Upper lobe of left lung (tissue), 6 donors: ENCODE data around the gene SPATA2L. TPM values are rescaled to one million over a fixed set of nuclear protein-coding genes. Genes with fewer than 3 reads are reported as not detected.

Source experiments
- ATAC-seq, 2 donors: fragments of 200-7000 bp; cut with Tn5 transposase; one replicate each; pipeline ENCODE4 v1.9.1; 2022; ENCODE audit warnings: mild to moderate bottlenecking in 2 of 2, moderate library complexity in 2 of 2; ENCODE audit not compliant: low FRiP score in 2 of 2
- DNase-seq, 2 donors: peaks; one replicate each; pipeline ENCODE4 v3.0.0-alpha.2; 2019 to 2020
- H3K27ac ChIP-seq, 4 donors: fragments of 200-600 bp; sonication (generic); one replicate each; pipeline ENCODE4 v1.5.1; 2016 to 2019
- H3K27me3 ChIP-seq, 4 donors: fragments of 200-600 bp; sonication (generic); one replicate each; pipeline ENCODE4 v1.5.1; 2017 to 2019
- H3K36me3 ChIP-seq, 4 donors: fragments of 200-600 bp; sonication (generic); one replicate each; pipeline ENCODE4 v1.5.1; 2016 to 2019
- H3K4me1 ChIP-seq, 4 donors: fragments of 200-600 bp; sonication (generic); one replicate each; pipeline ENCODE4 v1.5.1; 2018 to 2019
- H3K4me3 ChIP-seq, 4 donors: fragments of 200-600 bp; sonication (generic); one replicate each; pipeline ENCODE4 v1.5.1; 2017 to 2019; ENCODE audit warnings: mild to moderate bottlenecking in 2 of 4, moderate library complexity in 1 of 4
- H3K9me3 ChIP-seq, 4 donors: fragments of 200-600 bp; sonication (generic); one replicate each; pipeline ENCODE4 v1.5.1; 2018 to 2019
- CTCF ChIP-seq, 6 experiments: fragments of 450-650 bp in 4 of 6; fragments of 200-600 bp in 2 of 6; sonication (generic) in 2 of 6; IDR thresholded peaks; one replicate each; pipeline ENCODE4 v1.5.1; 2016 to 2019; ENCODE audit warnings: antibody characterized with exemption in 6 of 6
- EP300 ChIP-seq, 4 donors: sonication (generic); formaldehyde crosslinking; IDR thresholded peaks; one replicate each; pipeline ENCODE4 v1.5.1; 2017; ENCODE audit warnings: antibody characterized with exemption in 4 of 4, control low read depth in 2 of 4
- POLR2A ChIP-seq, 4 donors: fragments of 450-650 bp; IDR thresholded peaks; one replicate each; pipeline ENCODE4 v1.5.1; 2016 to 2017; ENCODE audit warnings: antibody characterized with exemption in 4 of 4, mild to moderate bottlenecking in 2 of 4
- POLR2AphosphoS5 ChIP-seq, 2 donors: sonication (generic); formaldehyde crosslinking; IDR thresholded peaks; one replicate each; pipeline ENCODE4 v1.5.1; 2017; ENCODE audit warnings: antibody characterized with exemption in 2 of 2
- WGBS, 2 donors: methylation state at CpG; one replicate each; pipeline ENCODE4 v1.1.5; 2017 to 2018; 5-methylcytosine and 5-hydroxymethylcytosine counted together
- total RNA-seq, 6 donors: library from RNA; depleted of rRNA in 4 of 6; stranded (reverse); fragments of >200 nt in 4 of 6; gene quantifications; one replicate each; pipeline versions ENCODE4 v1.1.0 to v1.2.1, GENCODE V29; 2016 to 2021
- donor health status: DM: no; HTN: no; CAD: no; lungs with moderate emphysema.
- donor health status: DM: no; HTN: yes; CAD: no; lungs with severe emphysema.

The SPATA2L gene
- total RNA-seq, 6 donors from 2014 or later: 11.5 to 49.3 (median 26.5) TPM

- no peak overlapping the region for H3K4me3 ChIP-seq
- ATAC-seq (no peak), DNase-seq (no peak)
- 89 to 93% methylated on average over 19 to 21 of the region's 21 CpGs for WGBS, 2 donors
- no peaks in the 10 kb centered on the region for H3K4me1 ChIP-seq
- TF ChIP-seq EP300 (IDR thresholded peaks at IDR 0.05) (no peak), POLR2A (IDR thresholded peaks at IDR 0.05) (no peak), POLR2AphosphoS5 (IDR thresholded peaks at IDR 0.05) (no peak), CTCF (IDR thresholded peaks at IDR 0.05) (no peak)
- no peaks in the 10 kb centered on the region for H3K27me3 ChIP-seq
- H3K27ac ChIP-seq: no peak overlapping the region
- H3K9me3 ChIP-seq: no peaks in the 10 kb centered on the region
- peaks cover 61 to 100% (median 98%) of the 10 kb centered on the region in 4 donors for H3K36me3 ChIP-seq
Observed at GRCh38 chr16:89733792-89734191, 32.3 kb upstream of the SPATA2L start.

GRCh38 chr16:89733322-89733721, 31.8 kb upstream of the SPATA2L start:
- DNase-seq (no peak), ATAC-seq (no peak)
- Histone ChIP-seq H3K36me3 (peaks cover 58 to 98% (median 95%) of the 10 kb centered on the region in 4 donors), H3K27ac (no peak overlapping the region), H3K27me3 (no peaks in the 10 kb centered on the region), H3K4me3 (no peak overlapping the region), H3K4me1 (no peaks in the 10 kb centered on the region), H3K9me3 (no peaks in the 10 kb centered on the region)
- TF ChIP-seq POLR2A (IDR thresholded peaks at IDR 0.05) (no peak), EP300 (IDR thresholded peaks at IDR 0.05) (no peak), POLR2AphosphoS5 (IDR thresholded peaks at IDR 0.05) (no peak), CTCF (IDR thresholded peaks at IDR 0.05) (no peak)
- WGBS, 2 donors: 82 to 92% methylated on average over 10 to 17 of the region's 17 CpGs

GRCh38 chr16:89732918-89733242, 31.4 kb upstream of the SPATA2L start:
- no peaks in the 10 kb centered on the region for H3K4me1 ChIP-seq
- no peaks in the 10 kb centered on the region for H3K27me3 ChIP-seq
- H3K9me3 ChIP-seq: no peaks in the 10 kb centered on the region
- DNase-seq (no peak), ATAC-seq (no peak)
- 95 to 97% methylated on average over 8 to 9 of the region's 9 CpGs for WGBS, 2 donors
- H3K27ac ChIP-seq: no peak overlapping the region
- no peak overlapping the region for H3K4me3 ChIP-seq
- no peak for TF ChIP-seq POLR2A (IDR thresholded peaks at IDR 0.05)
- TF ChIP-seq CTCF (IDR thresholded peaks at IDR 0.05): no peak
- no peak for TF ChIP-seq EP300 (IDR thresholded peaks at IDR 0.05)
- no peak for TF ChIP-seq POLR2AphosphoS5 (IDR thresholded peaks at IDR 0.05)
- H3K36me3 ChIP-seq: peaks cover 54 to 98% (median 93%) of the 10 kb centered on the region in 4 donors

- no peaks in the 10 kb centered on the region for H3K27me3 ChIP-seq
- H3K4me1 ChIP-seq: no peaks in the 10 kb centered on the region
- H3K36me3 ChIP-seq: peaks cover 50 to 98% (median 92%) of the 10 kb centered on the region in 4 donors
- TF ChIP-seq EP300 (IDR thresholded peaks at IDR 0.05): no peak
- no peak for TF ChIP-seq POLR2A (IDR thresholded peaks at IDR 0.05)
- no peak for TF ChIP-seq POLR2AphosphoS5 (IDR thresholded peaks at IDR 0.05)
- no peak for TF ChIP-seq CTCF (IDR thresholded peaks at IDR 0.05)
- H3K9me3 ChIP-seq: no peaks in the 10 kb centered on the region
- H3K27ac ChIP-seq: no peak overlapping the region
- no peak for ATAC-seq
- DNase-seq: no peak
- H3K4me3 ChIP-seq: no peak overlapping the region
- WGBS, 2 donors: 91 to 92% methylated on average over 23 to 24 of the region's 24 CpGs
Observed at GRCh38 chr16:89732142-89732917, 30.8 kb upstream of the SPATA2L start.
